ENCODE results near the gene HEATR5B. TPM values are rescaled to one million over a fixed set of nuclear protein-coding genes. Genes with fewer than 3 reads are reported as not detected.
A peak's percentile ranks its signal among the peaks of the same experiment; 100 is the strongest.

The HEATR5B gene
- total RNA-seq, 3 donors from 2014 or later = 35.7 to 64.2 (median 36.5) TPM

- DNase-seq (ENCODE audit: low spot score in 2 of 2) = no peak
- no peak overlapping the region for H3K4me3 ChIP-seq
Observed at GRCh38 chr2:36960005-36960675, 124.0 kb downstream of the HEATR5B start.

GRCh38 chr2:36954977-36955607 is 129.1 kb downstream of the HEATR5B start:
- no peak for DNase-seq (ENCODE audit: low spot score in 2 of 2)
- no peaks in the 10 kb centered on the region for H3K9me3 ChIP-seq

More at GRCh38 chr2:36960005-36960675, 124.0 kb downstream of the HEATR5B start:
- Histone ChIP-seq H3K36me3 (no peaks in the 10 kb centered on the region), H3K27ac (no peak overlapping the region), H3K4me1 (peaks cover 0 to 12% of the 10 kb centered on the region in 2 donors), H3K27me3 (no peaks in the 10 kb centered on the region), H3K9me3 (no peaks in the 10 kb centered on the region)
- TF ChIP-seq POLR2AphosphoS5 (IDR thresholded peaks at IDR 0.05) (no peak), POLR2A (IDR thresholded peaks at IDR 0.05) (no peak)
- TF ChIP-seq, protein P1, sequence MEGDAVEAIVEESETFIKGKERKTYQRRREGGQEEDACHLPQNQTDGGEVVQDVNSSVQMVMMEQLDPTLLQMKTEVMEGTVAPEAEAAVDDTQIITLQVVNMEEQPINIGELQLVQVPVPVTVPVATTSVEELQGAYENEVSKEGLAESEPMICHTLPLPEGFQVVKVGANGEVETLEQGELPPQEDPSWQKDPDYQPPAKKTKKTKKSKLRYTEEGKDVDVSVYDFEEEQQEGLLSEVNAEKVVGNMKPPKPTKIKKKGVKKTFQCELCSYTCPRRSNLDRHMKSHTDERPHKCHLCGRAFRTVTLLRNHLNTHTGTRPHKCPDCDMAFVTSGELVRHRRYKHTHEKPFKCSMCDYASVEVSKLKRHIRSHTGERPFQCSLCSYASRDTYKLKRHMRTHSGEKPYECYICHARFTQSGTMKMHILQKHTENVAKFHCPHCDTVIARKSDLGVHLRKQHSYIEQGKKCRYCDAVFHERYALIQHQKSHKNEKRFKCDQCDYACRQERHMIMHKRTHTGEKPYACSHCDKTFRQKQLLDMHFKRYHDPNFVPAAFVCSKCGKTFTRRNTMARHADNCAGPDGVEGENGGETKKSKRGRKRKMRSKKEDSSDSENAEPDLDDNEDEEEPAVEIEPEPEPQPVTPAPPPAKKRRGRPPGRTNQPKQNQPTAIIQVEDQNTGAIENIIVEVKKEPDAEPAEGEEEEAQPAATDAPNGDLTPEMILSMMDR (IDR thresholded peaks at IDR 0.05) = no peak
- intact Hi-C loops (cut with DNase I; ENCODE audit: low total_unique reads) = no loop called here

GRCh38 chr2:36952748-36953197 is 131.4 kb downstream of the HEATR5B start:
- H3K27me3 ChIP-seq = no peaks in the 10 kb centered on the region
- H3K9me3 ChIP-seq = no peaks in the 10 kb centered on the region
- H3K36me3 ChIP-seq = no peaks in the 10 kb centered on the region
- peak overlapping the region; percentile 49 to 77 for H3K27ac ChIP-seq
- no peaks in the 10 kb centered on the region for H3K4me1 ChIP-seq
- H3K4me3 ChIP-seq = no peak overlapping the region
- intact Hi-C loops (cut with DNase I; ENCODE audit: low total_unique reads) = no loop called here
- DNase-seq (ENCODE audit: low spot score in 2 of 2) = no peak
- TF ChIP-seq POLR2A (IDR thresholded peaks at IDR 0.05) (no peak), POLR2AphosphoS5 (IDR thresholded peaks at IDR 0.05) (no peak)
- TF ChIP-seq, protein P1 (IDR thresholded peaks at IDR 0.05) = no peak

More at GRCh38 chr2:36954977-36955607, 129.1 kb downstream of the HEATR5B start:
- intact Hi-C loops (cut with DNase I; ENCODE audit: low total_unique reads) = no loop called here
- Histone ChIP-seq H3K4me1 (no peaks in the 10 kb centered on the region), H3K4me3 (no peak overlapping the region), H3K27ac (no peak overlapping the region), H3K27me3 (no peaks in the 10 kb centered on the region), H3K36me3 (no peaks in the 10 kb centered on the region)
- no peak for TF ChIP-seq POLR2A (IDR thresholded peaks at IDR 0.05)
- no peak for TF ChIP-seq POLR2AphosphoS5 (IDR thresholded peaks at IDR 0.05)
- TF ChIP-seq, protein P1 (IDR thresholded peaks at IDR 0.05) = no peak

- Histone ChIP-seq H3K4me1 (no peaks in the 10 kb centered on the region), H3K27ac (peak overlapping the region; percentile 9 to 77), H3K4me3 (no peak overlapping the region), H3K9me3 (no peaks in the 10 kb centered on the region), H3K36me3 (no peaks in the 10 kb centered on the region), H3K27me3 (no peaks in the 10 kb centered on the region)
- intact Hi-C loops (cut with DNase I; ENCODE audit: low total_unique reads) = no loop called here
- DNase-seq (ENCODE audit: low spot score in 2 of 2) = no peak
- TF ChIP-seq POLR2A (IDR thresholded peaks at IDR 0.05) = no peak
- TF ChIP-seq, protein P1 (IDR thresholded peaks at IDR 0.05) = no peak
- no peak for TF ChIP-seq POLR2AphosphoS5 (IDR thresholded peaks at IDR 0.05)
Observed at GRCh38 chr2:36951574-36951973, 132.6 kb downstream of the HEATR5B start.

DNA sequence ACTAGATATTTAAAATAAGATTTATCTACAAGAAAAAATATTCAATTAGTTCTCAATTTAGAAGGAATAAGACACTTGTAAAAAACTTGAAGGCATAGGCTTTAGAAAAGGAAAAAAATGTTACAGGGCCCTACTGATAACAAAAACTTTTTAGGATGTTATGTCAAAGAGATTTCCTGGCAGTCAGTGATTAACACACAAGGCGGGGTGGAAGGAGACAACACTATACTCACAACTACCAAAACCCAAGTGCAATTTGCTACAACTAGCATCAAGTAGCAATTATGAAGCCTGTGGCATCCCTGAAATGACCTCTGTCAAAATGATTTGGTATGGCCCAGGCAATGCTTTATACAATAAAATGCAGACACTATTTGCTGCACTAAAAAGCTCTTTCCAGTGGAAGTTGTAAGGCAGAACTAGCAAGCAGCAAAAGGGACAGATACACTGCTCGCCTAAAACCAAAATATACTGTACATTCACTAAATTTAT is 133.1 kb downstream of the HEATR5B start:
- Histone ChIP-seq H3K4me1 (no peaks in the 10 kb centered on the region), H3K4me3 (no peak overlapping the region), H3K27me3 (no peaks in the 10 kb centered on the region), H3K27ac (peak overlapping the region; percentile 9 to 77), H3K9me3 (no peaks in the 10 kb centered on the region), H3K36me3 (no peaks in the 10 kb centered on the region)
- DNase-seq (ENCODE audit: low spot score in 2 of 2) = no peak
- TF ChIP-seq, protein P1 (IDR thresholded peaks at IDR 0.05) = no peak
- TF ChIP-seq POLR2AphosphoS5 (IDR thresholded peaks at IDR 0.05) (no peak), POLR2A (IDR thresholded peaks at IDR 0.05) (no peak)
- intact Hi-C loops (cut with DNase I; ENCODE audit: low total_unique reads) = no loop called here
